ENCODE measurements around the gene HIVEP2.

Gene HIVEP2

DNA sequence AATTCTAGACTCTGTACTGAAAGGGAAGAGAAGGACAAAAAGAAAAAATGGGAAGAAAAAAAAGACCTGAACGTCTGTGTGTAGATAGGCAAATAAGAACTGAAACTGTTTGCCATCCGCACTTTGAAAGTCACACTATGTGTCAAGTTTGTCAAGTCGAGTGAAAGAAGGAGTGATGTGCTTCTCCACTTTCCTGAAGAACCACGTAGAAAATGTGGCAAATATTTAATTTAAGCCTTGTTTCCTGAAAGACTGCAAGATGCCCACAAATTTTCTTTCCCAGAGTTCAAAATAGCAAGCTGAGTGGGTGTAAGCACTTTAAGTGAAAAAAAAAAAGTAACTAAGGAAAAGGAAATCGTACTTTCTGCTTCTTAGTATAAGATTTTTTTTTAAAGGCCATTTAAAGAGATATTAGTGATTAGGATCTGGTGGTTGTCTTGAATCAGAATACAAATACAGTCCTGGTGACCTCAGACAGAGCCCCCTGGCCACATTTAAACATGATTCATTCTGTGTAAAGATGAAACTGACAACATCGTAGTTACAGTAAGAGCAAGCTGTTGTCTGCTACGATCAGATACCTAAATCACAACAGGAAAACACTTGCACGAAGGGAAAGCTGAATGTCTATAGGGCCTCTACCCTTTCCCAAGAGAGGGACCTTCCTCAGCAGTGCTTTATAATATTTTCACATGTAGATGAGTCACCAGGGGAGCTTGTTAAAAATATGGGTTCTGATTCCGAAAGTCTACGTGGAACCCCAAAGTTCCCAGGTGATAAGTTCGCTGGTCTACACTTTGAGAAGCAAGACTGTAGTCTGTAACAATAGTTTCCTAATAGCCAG is 102.3 kb downstream of the HIVEP2 start:
- peak; percentile 53 for DNase-seq (ENCODE audit: low spot score)

- DNase-seq (ENCODE audit: low spot score): no peak
Observed at GRCh38 chr6:142841915-142842314, 103.1 kb downstream of the HIVEP2 start.

DNA sequence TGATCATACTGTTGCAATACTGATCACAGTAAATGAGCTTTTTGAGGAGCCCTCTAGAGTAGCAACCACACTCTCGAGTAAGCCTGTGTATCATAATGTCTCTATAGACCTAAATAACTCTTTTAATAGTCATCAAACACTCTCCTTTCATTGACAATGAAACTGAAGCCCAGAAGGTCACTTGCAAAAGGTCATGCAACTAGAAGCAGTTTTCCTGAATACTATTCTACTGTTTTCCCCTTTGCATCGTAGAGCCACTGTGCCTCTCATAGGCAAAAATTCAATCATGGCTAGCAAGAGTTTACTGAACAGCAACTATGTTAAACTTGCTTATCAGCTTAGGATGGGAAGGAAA is 105.3 kb downstream of the HIVEP2 start:
- DNase-seq (ENCODE audit: low spot score): no peak

GRCh38 chr6:142838821-142839685 is 105.9 kb downstream of the HIVEP2 start:
- DNase-seq (ENCODE audit: low spot score): peak; percentile 88

DNA sequence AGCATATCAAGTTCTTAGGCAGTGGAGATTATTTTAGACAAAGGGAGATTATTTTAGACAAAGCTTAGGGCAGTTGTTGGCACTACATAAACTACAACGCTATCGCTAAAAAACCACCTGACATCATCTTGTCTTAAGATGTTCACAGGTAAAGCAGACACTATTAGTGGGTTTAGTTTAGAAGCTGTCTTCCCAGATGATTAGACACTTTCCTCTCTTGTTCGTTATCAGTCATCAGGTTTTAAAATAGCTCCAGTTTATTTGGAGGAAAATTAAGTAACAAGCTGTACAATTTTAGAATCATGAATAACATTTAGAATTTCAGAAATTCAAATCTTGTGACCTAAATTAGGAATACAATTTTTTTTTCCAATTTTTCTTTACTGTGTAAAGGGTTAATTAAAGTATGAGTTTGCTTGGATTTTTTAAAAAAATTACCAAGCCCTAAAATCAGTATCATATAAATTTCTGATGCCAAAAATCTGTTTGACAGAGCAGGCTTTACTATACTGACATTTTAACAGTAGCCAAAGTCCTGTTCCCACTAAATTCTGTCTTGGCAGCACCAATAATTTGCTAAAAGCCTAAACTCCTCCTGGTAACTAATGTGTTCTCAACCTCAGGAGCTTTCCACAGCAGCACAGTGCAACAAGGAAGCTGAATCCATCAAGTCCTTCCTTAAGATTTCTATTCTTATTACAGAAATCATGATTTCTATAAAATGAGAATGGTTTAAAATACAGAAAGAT is 109.0 kb downstream of the HIVEP2 start:
- no peak for DNase-seq (ENCODE audit: low spot score)

GRCh38 chr6:142834853-142835252 is 110.1 kb downstream of the HIVEP2 start:
- DNase-seq (ENCODE audit: low spot score): no peak

- no peak for DNase-seq (ENCODE audit: low spot score)
Observed at GRCh38 chr6:142833798-142834197, 111.2 kb downstream of the HIVEP2 start.

GRCh38 chr6:142833054-142833453 is 111.9 kb downstream of the HIVEP2 start:
- DNase-seq (ENCODE audit: low spot score): no peak

DNA sequence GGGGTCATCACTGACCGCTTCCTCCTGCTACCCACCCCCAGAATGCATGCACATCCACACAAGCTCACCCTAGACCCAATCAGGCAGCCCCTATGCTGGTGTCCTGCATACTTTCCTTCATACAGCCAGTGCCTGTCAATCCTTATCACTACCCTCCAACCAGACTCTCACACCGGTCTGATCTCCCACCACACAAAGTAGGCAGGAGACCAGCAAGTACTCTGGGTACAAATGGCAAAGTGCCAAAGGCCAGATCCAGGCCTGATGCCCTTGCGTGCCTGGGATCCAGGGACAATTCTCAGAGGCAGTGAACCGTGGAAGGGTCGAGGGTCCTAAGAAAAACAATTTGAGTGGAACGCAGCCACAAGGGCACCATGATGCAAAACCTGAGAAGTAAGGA is 114.2 kb downstream of the HIVEP2 start:
- no peak for DNase-seq (ENCODE audit: low spot score)

DNA sequence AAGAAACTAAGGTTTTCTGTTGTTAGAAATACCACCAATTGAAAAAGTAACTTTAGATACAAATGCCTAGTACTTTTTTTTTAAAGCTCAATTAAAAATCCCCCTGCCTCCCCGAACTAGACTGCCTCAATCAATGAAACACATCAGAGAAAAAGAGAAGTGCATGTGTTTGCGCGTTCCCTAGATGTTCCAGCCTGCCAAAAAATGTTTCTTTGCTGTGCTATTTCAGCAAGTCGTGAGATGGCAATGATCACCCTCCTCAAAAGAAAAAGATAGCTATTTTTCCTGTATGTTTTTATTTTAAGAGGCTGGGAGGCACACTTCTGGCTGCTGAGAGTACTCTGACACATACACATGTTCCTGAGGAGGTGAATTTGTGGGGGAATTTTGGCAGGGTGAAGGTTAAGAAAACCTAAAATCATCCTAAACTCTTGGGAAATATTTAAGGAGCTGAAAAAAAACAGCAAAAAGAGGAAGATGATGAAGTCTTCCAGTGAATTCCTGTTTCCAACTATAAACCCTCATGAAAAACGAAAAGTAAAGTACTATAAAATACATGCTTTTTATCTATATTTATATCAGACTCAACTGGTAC is 114.8 kb downstream of the HIVEP2 start:
- no peak for DNase-seq (ENCODE audit: low spot score)

GRCh38 chr6:142829556-142829955 is 115.4 kb downstream of the HIVEP2 start:
- DNase-seq (ENCODE audit: low spot score): no peak

- DNase-seq (ENCODE audit: low spot score): no peak
Observed at GRCh38 chr6:142827991-142828390, 117.0 kb downstream of the HIVEP2 start.

GRCh38 chr6:142827369-142827768 is 117.6 kb downstream of the HIVEP2 start:
- no peak for DNase-seq (ENCODE audit: low spot score)

DNA sequence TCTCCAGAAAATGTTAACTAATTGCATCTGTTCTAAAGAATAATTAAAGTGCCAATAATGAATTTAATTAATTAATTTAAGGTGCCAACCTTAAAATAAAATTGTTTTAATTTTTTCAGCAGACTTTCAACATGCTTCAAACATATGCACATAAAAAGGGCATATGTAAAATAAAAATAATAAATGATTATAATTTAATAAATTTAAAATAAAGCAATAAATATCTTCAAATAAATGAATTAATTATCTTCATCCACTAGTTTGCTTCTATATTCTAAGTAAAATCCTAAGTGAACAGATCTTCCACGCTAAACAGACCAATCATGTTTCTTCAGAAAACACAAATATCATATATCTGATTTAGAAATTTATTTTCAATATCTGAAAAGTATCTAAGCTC is 119.2 kb downstream of the HIVEP2 start:
- DNase-seq (ENCODE audit: low spot score): no peak

DNA sequence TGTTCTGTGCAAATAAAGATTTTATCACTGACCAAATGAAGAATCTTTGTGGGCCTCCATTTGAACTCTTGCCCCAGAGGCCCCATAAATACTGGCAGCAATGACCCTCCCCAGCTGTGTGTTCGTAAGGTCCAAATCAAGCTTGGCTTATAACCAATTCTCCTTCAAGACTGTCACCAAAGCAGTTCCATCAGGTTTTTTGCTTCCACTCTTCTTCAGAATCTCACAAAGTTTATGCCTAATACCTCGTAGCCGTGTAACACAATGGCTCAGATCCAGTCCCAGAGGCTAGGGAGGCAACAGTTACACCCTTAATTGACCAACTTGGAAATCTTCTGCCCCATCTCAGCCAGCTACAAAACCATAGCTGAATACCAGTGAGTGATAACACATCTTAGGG is 120.5 kb downstream of the HIVEP2 start:
- no peak for DNase-seq (ENCODE audit: low spot score)

DNA sequence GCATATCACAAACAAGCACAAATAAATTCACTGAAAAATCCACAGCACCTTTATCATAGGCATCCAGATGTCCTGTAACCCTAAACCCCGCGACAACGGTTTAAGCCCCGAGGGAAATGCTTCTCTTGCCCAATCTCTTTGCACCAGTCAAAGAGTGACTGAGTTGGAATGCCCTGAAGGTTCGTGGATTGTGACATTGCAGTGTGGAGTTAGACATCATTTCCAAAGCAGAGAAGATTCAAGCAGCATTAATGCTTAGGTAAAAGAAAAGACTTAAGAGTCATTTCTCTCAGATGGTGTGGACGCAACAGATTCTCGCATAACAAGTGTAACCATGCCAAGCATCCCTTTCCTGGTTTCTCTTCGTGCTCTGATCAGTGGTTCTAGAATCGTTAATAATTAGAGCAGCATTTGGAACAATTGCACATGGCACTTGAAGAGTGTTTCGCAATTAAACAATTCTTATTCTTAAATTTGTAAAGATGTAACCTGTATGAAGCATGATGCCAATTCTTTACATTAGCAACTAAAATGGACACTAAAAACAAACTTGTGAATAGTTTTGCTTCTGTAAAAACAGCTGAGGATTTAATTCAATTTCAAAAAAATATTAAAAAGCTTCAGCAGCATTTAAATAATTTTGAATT is 121.6 kb downstream of the HIVEP2 start:
- DNase-seq (ENCODE audit: low spot score): no peak

GRCh38 chr6:142822842-142823241 is 122.1 kb downstream of the HIVEP2 start:
- DNase-seq (ENCODE audit: low spot score): no peak

DNA sequence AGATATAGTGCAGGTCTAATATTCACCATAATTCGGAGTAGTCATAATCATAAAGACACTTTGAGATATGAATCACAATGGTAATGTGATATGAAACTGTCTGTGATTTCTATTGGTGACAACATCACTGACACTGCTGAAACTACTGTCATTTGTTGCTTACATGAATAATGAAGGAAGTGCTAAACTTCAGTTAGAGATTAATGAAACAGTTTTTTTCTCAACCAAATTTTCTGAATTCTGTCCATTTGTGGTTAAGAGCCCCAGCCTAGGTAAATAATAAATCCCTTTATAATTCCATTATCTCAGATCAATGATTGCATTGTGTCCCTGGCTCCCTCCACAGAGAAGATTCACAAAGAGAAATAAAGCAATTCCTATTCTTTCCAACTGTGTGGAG is 122.6 kb downstream of the HIVEP2 start:
- DNase-seq (ENCODE audit: low spot score): no peak

- no peak for DNase-seq (ENCODE audit: low spot score)
Observed at GRCh38 chr6:142821860-142822259, 123.1 kb downstream of the HIVEP2 start.

DNA sequence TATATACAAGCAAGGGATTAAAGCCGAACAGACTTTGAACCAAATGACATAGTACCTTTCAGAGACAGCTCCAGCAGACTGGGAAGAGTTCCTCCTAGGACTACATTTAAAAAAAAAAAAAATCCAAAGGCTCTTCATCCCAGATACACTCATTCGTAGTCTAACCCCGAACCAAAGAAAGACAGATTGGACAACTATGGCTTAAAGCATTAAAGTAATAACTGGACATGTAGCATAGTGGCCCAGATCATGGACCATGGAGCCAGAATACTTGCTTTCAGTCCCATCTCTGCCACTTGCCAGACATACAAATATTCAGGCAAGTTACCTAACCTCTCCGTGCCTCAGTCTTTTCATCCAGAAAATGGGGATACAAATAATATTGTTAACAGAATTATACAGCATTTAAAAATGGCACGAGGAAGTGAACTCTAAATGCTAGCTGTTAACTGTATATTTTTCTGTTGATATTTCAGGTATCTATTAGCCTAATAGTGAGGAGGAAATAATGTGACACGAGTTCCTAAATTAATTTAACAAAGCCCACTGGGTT is 123.7 kb downstream of the HIVEP2 start:
- no peak for DNase-seq (ENCODE audit: low spot score)

- no peak for DNase-seq (ENCODE audit: low spot score)
Observed at GRCh38 chr6:142820338-142821051, 124.5 kb downstream of the HIVEP2 start.

Data from SW480 (cell line).